Activated CD8-positive, alpha-beta memory T cell treated with anti-CD3 and anti-CD28 coated beads for 1 hour (primary cell): ENCODE data around the gene KSR1.
A peak's percentile ranks its signal among the peaks of the same experiment; 100 is the strongest.

Source experiments
- DNase-seq, 2 donors: peaks; one replicate each; pipeline ENCODE4 v3.0.0-alpha.2; 2020; ENCODE audit warnings: low read depth in 1 of 2; ENCODE audit errors: extremely low read depth in 1 of 2

KSR1 gene

DNA sequence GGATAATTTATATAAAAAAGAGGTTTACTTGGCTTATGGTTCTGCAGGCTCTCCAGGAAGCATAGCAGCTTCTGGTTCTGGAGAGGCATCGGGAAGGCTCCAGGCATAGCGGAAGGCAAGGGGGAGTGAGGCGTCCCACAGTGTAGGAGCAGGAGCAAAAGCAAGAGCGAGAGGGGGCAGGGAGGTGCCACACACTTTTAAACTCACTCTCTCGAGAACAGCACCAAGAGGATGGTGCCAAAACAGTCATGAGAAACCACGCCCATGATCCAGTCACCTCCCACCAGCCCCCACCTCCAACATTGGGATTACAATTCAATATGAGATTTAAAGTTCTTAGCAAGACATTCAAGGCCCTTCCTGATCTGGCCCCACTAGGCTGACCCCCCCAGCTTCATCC, 124.8 kb downstream of the KSR1 start:
- DNase-seq: no peak

DNA sequence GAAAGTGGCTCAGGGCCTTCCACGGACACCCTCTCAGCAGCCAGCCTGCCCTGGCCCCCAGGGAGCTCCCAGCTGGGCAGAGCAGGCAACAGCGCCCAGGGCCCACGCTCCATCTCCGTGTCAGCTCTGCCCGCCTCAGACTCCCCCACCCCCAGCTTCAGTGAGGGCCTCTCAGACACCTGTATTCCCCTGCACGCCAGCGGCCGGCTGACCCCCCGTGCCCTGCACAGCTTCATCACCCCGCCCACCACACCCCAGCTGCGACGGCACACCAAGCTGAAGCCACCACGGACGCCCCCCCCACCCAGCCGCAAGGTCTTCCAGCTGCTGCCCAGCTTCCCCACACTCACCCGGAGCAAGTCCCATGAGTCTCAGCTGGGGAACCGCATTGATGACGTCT, 126.4 kb downstream of the KSR1 start:
- DNase-seq: no peak

DNA sequence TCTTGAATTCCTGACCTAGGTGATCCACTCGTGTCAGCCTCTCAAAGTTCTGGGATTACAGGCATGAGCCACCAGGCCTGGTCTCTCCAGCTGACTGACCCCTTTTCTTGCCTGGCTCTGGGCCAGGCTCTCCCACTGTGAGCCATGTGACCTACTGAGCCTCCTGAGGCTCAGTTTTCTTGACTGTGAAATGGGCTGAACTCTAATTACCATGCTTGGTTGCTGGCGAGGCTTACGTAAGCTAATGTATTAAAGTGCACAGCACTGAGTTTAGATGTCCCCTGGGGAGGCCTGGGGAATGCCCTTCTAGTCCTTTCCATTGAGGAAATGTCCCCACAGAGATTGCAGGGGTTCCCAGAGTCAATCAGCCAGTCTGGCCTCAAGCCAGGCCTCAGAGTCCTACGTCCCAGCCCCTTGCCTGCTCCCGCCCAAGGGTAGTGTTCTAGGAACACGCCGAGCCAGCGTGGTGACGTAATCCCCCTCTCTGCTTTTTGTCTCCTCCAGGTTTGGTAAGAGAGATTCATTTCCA, 129.0 kb downstream of the KSR1 start:
- no peak for DNase-seq

DNA sequence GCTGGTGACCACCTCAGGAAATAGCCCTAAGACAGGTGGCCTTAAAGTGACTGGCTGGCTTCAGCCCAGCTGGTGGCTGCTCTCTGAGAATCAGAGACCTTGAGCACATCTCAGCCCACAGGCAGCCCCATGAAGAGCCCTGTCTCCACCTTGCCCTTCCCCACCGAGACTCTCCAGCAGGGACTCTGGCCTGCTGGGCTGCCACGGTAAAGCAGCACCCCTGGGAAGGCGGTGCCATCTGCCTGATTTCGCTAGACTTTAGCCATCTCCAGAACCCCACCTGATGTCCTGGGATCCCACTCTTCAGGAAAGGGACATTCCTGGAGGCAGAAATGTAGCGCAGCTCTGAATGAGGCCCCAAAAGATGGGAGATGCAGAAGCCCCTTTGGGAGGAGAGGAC, 129.5 kb downstream of the KSR1 start:
- no peak for DNase-seq

GRCh38 chr17:27586203-27586721, 130.0 kb downstream of the KSR1 start:
- no peak for DNase-seq

- no peak for DNase-seq
Measured at GRCh38 chr17:27588354-27588753, 132.1 kb downstream of the KSR1 start.

DNA sequence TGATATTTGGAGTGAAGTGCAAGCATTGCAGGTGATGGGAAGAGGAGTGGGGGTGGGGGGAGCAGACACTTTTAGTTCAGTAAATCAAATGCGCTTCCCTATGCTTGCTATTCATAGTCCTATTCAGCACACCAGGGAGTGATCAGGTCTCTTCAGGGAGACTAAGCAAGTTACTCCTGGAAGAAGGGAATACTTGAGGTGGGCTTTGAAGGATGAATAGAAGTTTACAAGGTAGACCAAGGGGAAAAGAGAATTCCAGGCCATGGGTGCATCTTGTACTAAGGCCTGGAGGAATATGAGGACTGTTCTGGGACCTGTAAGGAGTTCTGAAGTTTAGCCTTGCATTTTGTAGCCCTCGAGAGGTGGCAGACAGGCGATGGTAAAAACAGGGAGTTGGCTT, 134.6 kb downstream of the KSR1 start:
- no peak for DNase-seq

GRCh38 chr17:27591986-27592385, 135.7 kb downstream of the KSR1 start:
- no peak for DNase-seq

GRCh38 chr17:27593232-27593856, 137.1 kb downstream of the KSR1 start:
- DNase-seq: no peak

- no peak for DNase-seq
Measured at GRCh38 chr17:27593857-27594255, 137.6 kb downstream of the KSR1 start.

DNA sequence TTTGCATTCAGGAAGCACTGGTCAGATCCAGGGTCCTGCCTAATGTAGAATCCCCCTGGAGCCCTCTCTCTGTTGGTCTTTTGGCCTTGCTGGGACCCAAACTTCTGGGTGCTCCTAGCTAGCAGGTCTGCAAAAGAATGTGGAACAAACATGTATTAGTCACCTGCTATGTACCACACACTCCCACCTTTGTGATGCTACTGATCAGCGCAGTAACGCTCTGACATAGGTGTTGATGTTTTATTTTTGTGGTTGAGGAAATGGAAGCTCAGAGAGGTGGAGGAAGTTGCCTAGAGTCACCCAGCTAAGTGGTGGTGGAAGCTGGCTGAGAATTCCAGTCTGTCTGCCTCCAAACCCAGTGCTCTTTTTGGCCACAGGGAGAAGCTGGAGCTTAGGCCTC, 139.0 kb downstream of the KSR1 start:
- no peak for DNase-seq

DNA sequence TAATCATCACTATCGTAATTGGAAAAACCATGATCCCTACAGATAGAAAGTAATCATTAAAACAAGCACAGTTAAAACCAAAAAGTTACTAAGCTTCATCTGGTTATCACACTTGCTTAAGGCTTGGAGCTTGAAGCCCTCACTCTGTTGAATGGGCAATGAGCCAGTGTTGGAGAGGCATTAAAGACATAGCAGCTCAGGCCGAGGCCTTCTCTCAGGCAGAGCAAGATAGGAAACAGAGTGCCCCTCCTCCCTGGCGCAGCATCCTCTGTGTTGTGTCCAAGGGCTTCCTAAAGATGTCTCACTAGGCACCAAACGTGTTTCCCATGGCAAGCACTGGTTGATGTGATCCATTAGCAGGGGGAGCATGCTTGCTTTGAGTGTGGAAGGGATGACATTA, 139.8 kb downstream of the KSR1 start:
- DNase-seq: no peak

GRCh38 chr17:27596566-27597187, 140.4 kb downstream of the KSR1 start:
- no peak for DNase-seq

DNA sequence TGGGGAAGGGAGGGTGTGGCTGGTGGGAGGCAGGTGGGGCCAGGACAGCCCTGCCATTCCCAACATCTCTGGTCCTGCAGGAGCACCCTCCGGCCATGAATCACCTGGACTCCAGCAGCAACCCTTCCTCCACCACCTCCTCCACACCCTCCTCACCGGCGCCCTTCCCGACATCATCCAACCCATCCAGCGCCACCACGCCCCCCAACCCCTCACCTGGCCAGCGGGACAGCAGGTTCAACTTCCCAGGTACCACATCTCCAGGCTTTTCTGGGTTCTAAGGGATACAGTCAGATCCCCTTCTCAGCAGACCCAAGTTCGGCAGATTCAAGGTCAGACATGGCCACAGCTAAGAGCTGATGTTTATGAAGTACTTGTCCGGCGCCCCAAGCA, 140.9 kb downstream of the KSR1 start:
- no peak for DNase-seq

GRCh38 chr17:27597783-27598320, 141.6 kb downstream of the KSR1 start:
- no peak for DNase-seq

DNA sequence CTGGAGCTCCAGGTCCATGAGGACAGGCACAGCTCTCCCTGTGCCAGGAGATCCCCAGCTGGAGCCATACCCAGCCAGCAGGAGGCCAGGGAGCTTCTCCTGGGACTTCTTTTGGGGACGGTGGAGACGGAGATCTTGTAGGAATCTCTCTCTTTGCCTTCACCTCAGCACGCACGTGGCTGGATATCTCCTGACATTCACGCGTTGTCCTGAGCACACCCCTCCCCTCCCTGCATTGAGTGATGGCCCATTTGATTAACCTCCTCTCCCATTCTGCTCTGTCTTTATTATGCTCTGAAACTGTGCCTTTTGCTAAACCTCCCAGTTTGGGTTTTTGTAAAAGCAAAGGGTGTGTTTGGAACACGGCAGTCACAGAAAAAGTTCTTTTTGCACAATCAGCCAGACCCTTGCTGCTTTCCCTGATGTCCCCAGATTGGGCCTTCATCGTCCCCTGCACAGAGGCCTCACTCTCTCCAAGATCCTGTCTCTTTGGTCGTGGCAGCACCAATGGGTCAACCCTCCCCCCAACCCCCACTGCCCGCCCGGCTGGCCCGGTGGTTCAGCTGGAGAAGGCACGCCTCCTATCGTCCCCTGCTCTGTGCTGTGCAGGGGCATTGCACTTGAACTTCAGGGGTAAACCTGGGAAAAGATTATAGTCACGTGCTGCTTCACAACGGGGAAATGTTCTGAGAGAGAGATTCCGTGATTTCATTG, 142.2 kb downstream of the KSR1 start:
- DNase-seq: no peak

GRCh38 chr17:27600471-27600870, 144.2 kb downstream of the KSR1 start:
- DNase-seq: no peak

GRCh38 chr17:27601069-27601974, 145.1 kb downstream of the KSR1 start:
- DNase-seq: peak; percentile 62 to 80

DNA sequence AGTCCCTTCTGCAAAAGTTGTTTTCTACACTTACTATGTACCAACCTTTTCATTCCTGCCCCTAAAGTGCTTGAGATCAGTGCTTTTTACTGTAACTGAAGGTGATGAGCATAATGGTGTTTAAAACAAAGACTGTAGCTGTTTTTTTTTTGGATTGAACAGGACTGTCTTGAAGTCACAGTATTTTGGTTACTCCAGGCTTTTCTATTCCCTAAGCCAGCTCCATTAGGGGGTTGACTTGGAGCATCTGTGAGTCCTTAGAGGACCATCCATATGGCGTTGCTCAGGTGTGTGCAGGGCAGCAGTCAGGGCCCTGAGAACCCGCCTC, 145.7 kb downstream of the KSR1 start:
- DNase-seq: no peak

GRCh38 chr17:27602721-27603420, 146.6 kb downstream of the KSR1 start:
- peak; percentile 27 to 57 for DNase-seq
